ENCODE results near the gene PFKM. TPM values are rescaled to one million over a fixed set of nuclear protein-coding genes. Genes with fewer than 3 reads are reported as not detected.
A peak's percentile ranks its signal among the peaks of the same experiment; 100 is the strongest.

The PFKM gene
- total and polyA plus RNA-seq, 9 of the 15 experiments (the other 6 are each of a cell fraction or from before 2014, with no cell fraction given), result 16.5 to 39.9 (median 31.7) TPM

GRCh38 chr12:48157018-48157888 is 38.1 kb downstream of the PFKM start, which contains the start of gene ASB8 (continued):
- peak; percentile 88; the same call in 1 of the 2 replicates for TF ChIP-seq RREB1 (CRISPR knock-in tag; IDR thresholded peaks at IDR 0.05)
- TF ChIP-seq HNRNPK (IDR thresholded peaks at IDR 0.05; ENCODE audit: low read depth, low read length, poor library complexity, severe bottlenecking), result no peak
- no peak for TF ChIP-seq ZNF740 (CRISPR knock-in tag; IDR thresholded peaks at IDR 0.05)
- TF ChIP-seq ZNF740 (tag; IDR thresholded peaks at IDR 0.05), result no peak; a peak in 1 of 4 replicates
- no peak for TF ChIP-seq CLOCK (CRISPR knock-in tag; IDR thresholded peaks at IDR 0.05; ENCODE audit: borderline replicate concordance)
- no peak for TF ChIP-seq HOMEZ (CRISPR knock-in tag; IDR thresholded peaks at IDR 0.05)
- TF ChIP-seq HDAC2 (IDR thresholded peaks at IDR 0.05), result peak; percentile 73
- TF ChIP-seq POLR2H (tag; IDR thresholded peaks at IDR 0.05; ENCODE audit: low read depth), result no peak; the same call in 1 of the 2 replicates
- TF ChIP-seq FOXK1 (CRISPR knock-in tag; IDR thresholded peaks at IDR 0.05; ENCODE audit: borderline replicate concordance), result peak; percentile 70; the same call in 1 of the 2 replicates
- no peak for TF ChIP-seq E4F1 (CRISPR knock-in tag; IDR thresholded peaks at IDR 0.05; ENCODE audit: borderline replicate concordance)
- TF ChIP-seq TEAD1 (CRISPR knock-in tag; IDR thresholded peaks at IDR 0.05), result 0 out of 4 replicates have a peak, but pooled peaks of 1 of the 2 experiments have one; percentile 34
